HG03196 (cell line): ENCODE measurements around the gene CWH43.
"Not testable (repeated sequence)": the region's sequence is repeated elsewhere in the genome, so short reads cannot be mapped to it uniquely, and the experiment has no call there.

ENCODE experiments used
- ATAC-seq: cut with Tn5 transposase; IDR thresholded peaks from one replicate; pipeline ENCODE4 v1.9.1; 2021; ENCODE audit not compliant: unreplicated experiment

The CWH43 gene

DNA sequence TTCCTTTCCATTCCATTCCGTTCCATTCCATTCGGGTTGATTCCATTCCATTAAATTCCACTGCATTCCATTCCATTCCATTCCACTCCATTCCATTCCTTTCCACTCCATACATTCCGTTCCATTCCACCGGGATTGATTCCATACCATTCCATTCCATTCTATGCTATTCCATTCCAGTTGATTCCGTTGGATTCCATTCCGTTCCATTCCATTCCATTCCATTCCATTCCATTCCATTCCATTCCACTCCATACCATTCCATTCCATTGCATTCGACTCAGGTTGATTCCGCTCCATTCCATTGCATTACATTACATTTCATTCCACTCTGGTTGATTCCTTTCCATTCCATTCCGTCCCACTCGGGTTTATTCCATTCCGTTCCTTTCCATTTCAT lies 110.1 kb downstream of the CWH43 start:
- not testable (repeated sequence) for ATAC-seq

DNA sequence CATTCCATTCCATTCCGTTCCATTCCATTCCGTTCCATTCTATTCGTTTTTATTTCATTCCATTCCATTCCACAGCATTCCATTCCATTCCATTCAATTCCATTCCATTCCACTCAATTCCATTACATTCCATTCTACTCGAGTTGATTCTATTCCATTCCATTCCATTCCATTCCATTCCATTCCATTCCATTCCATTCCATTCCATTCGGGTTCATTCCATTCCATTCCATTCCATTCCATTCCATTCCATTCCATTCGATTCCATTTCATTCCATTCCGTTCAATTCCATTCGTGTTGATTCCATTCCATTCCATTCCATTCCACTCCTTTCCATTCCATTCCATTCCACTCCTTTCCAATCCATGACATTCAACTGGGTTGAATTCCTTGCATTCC lies 110.6 kb downstream of the CWH43 start:
- peak; percentile 31 for ATAC-seq

GRCh38 chr4:49097071-49097470 lies 111.0 kb downstream of the CWH43 start:
- ATAC-seq: not testable (repeated sequence)

DNA sequence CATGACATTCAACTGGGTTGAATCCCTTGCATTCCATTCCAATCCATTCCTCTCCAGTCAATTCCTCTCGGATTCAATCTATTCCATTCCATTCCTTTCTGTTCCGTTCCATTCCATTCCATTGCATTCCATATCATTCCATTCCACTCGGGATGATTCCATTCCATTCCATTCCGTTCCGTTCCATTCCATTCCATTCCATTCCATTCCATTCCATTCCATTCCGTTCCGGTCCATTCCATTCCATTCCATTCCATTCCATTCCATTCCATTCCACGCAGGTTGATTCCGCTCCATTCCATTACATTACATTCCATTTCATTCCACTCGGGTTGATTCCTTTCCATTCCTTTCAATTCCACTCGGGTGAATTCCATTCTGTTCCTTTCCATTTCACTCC lies 111.4 kb downstream of the CWH43 start:
- not testable (repeated sequence) for ATAC-seq

DNA sequence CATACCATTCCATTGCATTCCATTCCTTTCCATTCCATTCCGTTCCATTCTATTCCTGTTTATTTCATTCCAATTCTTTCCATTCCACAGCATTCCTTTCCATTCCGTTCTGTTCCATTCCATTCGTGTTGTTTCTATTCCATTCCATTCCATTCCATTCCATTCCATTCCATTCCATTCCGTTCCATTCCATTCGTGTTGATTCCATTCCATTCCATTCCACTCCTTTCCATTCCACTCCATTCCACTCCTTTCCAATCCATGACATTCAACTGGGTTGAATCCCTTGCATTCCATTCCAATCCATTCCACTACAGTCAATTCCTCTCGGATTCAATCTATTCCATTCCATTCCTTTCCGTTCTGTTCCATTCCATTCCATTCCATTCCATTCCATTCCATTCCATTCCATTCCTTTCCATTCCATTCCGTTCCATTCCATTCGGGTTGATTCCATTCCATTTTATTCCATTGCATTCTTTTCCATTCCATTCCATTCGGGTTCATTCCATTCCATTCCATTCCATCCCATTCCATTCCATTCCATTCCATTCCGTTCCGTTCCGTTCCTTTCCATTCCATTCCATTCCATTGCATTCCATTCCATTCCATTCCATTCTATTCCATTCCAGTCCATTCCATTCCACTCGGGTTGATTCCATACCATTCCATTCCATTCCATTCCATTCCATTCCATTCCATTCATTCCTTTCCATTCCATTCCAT lies 112.1 kb downstream of the CWH43 start:
- ATAC-seq: not testable (repeated sequence)

DNA sequence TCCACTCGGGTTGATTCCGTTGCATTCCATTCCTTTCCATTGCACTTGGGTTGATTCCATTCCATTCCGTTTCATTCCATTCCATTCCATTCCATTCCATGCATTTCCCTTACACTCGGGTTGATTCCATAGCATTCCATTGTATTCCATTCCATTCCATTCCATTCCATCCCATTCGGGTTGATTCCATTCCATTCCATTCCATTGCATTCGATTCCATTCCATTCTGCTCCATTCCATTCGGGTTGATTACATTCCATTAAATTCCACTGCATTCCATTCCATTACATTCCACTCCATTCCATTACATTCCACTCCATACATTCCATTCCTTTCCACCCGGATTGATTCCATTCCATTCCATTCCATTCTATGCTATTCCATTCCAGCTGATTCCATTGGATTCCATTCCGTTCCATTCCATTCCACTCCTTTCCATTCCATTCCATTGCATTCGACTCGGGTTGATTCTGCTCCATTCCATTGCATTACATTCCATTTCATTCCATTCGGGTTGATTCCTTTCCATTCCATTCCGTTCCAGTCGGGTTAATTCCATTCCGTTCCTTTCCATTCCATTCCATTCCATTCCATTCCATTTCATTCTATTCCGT lies 113.9 kb downstream of the CWH43 start:
- ATAC-seq: not testable (repeated sequence)

- peak; percentile 25 for ATAC-seq
Measured at GRCh38 chr4:49102344-49102898, 116.3 kb downstream of the CWH43 start.

GRCh38 chr4:49103436-49104136 lies 117.5 kb downstream of the CWH43 start:
- peak; percentile 21 for ATAC-seq

GRCh38 chr4:49104231-49104930 lies 118.3 kb downstream of the CWH43 start:
- not testable (repeated sequence) for ATAC-seq

DNA sequence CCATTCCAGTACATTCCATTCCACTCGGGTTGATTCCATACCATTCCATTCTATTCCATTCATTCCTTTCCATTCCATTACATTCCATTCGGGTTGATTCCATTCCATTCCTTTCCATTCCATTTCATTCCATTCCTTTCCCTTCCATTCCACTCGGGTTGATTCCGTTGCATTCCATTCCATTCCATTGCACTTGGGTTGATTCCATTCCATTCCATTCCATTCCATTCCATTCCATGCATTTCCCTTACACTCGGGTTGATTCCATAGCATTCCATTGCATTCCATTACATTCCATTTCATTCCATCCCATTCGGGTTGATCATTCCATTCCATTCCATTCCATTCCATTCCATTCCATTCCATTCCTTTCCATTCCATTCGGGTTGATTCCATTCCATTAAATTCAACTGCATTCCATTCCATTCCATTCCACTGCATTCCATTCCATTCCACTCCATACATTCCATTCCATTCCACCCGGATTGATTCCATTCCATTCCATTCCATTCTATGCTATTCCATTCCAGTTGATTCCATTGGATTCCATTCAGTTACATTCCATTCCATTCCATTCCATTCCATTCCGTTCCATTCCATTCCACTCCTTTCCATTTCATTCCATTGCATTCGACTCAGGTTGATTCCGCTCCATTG lies 119.3 kb downstream of the CWH43 start:
- peak; percentile 19 for ATAC-seq

- not testable (repeated sequence) for ATAC-seq
Measured at GRCh38 chr4:49107262-49107661, 121.2 kb downstream of the CWH43 start.

- peak; percentile 41 for ATAC-seq
Measured at GRCh38 chr4:49108183-49108978, 122.3 kb downstream of the CWH43 start.

- peak; percentile 32 for ATAC-seq
Measured at GRCh38 chr4:49109567-49110166, 123.6 kb downstream of the CWH43 start.

- peak; percentile 43 for ATAC-seq
Measured at GRCh38 chr4:49110579-49110978, 124.5 kb downstream of the CWH43 start.
